SU-DHL-6 (cell line): ENCODE measurements around the gene PHB1.

ENCODE experiments used
- CTCF ChIP-seq: fragments of 200-600 bp; sonication (generic); IDR thresholded peaks from one replicate; pipeline ENCODE4 v1.5.1; 2017; ENCODE audit warnings: antibody characterized with exemption, mild to moderate bottlenecking, low read length, moderate library complexity; ENCODE audit not compliant: insufficient read depth, poor library complexity, severe bottlenecking
- EZH2phosphoT487 ChIP-seq: fragments of 200-600 bp; sonication (generic), shearing (Covaris generic); conservative IDR thresholded peaks from 2 replicates; pipeline ENCODE4 v1.6.1; 2018; ENCODE audit warnings: mild to moderate bottlenecking, antibody characterized with exemption, low read length, moderate library complexity, mixed read lengths

GRCh38 chr17:49407981-49408501 is 6.6 kb downstream of the PHB1 start:
- TF ChIP-seq CTCF (peak; percentile 100), EZH2phosphoT487 (no peak)
